SKM-1 treated with dmso at 0.1 percent for 144 hours (cell line): Measurements from ENCODE around the gene NUMB.
A peak's percentile ranks its signal among the peaks of the same experiment; 100 is the strongest.

ENCODE experiments used
- DNase-seq: peaks from one replicate; lab custom pipeline; 2025; ENCODE audit not compliant: unreplicated experiment; lab: John Stamatoyannopoulos, UW

The NUMB gene

GRCh38 chr14:73458183-73458976 is at the start of gene NUMB:
Gene NUMB, minus strand, starts transcription at chr14:73458546. Its CDS starts 102,795 bp downstream, at chr14:73355751.
- DNase-seq: peak; percentile 96

GRCh38 chr14:73503648-73504047 is 45.3 kb upstream of the NUMB start:
- no peak for DNase-seq

- DNase-seq: no peak
Observed at GRCh38 chr14:73502017-73502619, 43.8 kb upstream of the NUMB start.

- no peak for DNase-seq
Observed at GRCh38 chr14:73500360-73500759, 42.0 kb upstream of the NUMB start.

- DNase-seq: no peak
Observed at GRCh38 chr14:73494593-73494992, 36.2 kb upstream of the NUMB start.

GRCh38 chr14:73492670-73493069 is 34.3 kb upstream of the NUMB start:
- DNase-seq: no peak

GRCh38 chr14:73492043-73492552 is 33.8 kb upstream of the NUMB start:
- no peak for DNase-seq

GRCh38 chr14:73491256-73492042 is 33.1 kb upstream of the NUMB start:
- DNase-seq: no peak

GRCh38 chr14:73489481-73490175 is 31.3 kb upstream of the NUMB start:
- DNase-seq: no peak

GRCh38 chr14:73478684-73479083 is 20.3 kb upstream of the NUMB start:
- no peak for DNase-seq

GRCh38 chr14:73477618-73478266 is 19.4 kb upstream of the NUMB start:
- DNase-seq: no peak

- DNase-seq: no peak
Observed at GRCh38 chr14:73476451-73476931, 18.1 kb upstream of the NUMB start.

GRCh38 chr14:73474952-73475351 is 16.6 kb upstream of the NUMB start:
- DNase-seq: no peak

- peak; percentile 29 for DNase-seq
Observed at GRCh38 chr14:73472185-73473114, 14.1 kb upstream of the NUMB start.

- no peak for DNase-seq
Observed at GRCh38 chr14:73471582-73472184, 13.3 kb upstream of the NUMB start.

GRCh38 chr14:73468828-73469375 is 10.6 kb upstream of the NUMB start:
- no peak for DNase-seq

GRCh38 chr14:73467800-73468199 is 9.5 kb upstream of the NUMB start:
- DNase-seq: no peak

- DNase-seq: no peak
Observed at GRCh38 chr14:73467377-73467776, 9.0 kb upstream of the NUMB start.

GRCh38 chr14:73466861-73467260 is 8.5 kb upstream of the NUMB start:
- no peak for DNase-seq
